Kidney tubule cell (primary cell): ENCODE results near the gene KNCN.
A peak's percentile ranks its signal among the peaks of the same experiment; 100 is the strongest.

ENCODE experiments used
- DNase-seq: peaks from one replicate; pipeline ENCODE4 v3.0.0-alpha.2; 2018; ENCODE audit warnings: low spot score

The KNCN gene

DNA sequence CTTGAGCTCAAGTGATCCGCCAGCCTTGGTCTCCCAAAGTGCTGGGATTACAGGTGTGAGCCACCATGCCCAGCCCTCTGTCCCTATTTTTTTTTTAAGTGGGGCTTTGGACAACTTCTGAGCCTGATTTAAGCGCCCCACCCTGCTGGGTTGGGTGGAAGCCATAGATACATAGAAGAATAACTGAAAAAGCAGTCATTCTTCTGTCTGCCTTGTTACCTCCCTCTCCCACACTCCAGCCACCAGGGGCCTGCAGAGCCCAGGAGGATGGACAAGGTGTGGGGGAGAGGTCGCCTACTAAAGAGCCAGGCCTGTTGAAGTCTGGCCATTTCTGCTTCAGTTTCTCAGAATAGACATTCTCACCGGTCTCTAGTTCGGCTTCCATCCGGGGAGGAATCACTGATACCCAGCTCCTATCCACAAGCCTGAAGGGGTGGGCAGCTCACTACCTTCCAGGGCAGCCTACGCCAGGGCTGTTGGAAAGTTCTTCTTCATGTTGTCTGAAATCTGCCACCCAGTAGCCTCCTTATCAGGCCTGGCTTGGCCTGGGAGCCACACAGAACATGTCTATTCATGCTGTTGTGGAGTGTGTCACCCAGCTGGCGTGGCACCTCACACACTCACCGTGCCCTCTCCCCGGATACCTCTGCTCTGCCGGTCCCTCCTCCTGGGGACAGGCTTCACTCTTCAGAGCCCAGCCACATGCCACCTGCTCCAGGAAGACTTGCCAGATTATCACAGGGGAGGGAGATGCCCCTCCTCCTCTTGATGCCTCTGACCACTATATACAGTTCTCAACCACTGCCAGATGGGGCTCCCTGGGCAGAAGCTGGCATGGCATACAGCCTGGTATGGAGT, 27.7 kb downstream of the KNCN start:
- no peak for DNase-seq

DNA sequence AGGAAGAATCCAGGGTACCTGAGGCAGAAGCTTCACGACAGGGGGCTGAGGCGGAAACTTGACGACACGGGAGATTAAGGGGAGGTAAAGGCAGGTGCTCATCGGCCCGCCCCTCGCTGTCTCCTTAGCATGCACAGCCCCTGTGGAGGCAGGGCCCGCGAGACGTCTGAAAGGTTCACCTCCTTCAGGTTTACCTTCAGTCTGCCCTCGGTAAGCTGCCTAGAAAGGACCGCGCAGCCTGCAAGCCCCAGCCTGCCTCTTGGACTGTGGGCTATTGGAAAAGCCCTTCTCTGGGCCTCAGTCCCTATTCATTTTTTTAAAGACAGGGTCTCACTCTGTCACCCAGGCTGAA, 28.5 kb downstream of the KNCN start:
- DNase-seq = no peak

DNA sequence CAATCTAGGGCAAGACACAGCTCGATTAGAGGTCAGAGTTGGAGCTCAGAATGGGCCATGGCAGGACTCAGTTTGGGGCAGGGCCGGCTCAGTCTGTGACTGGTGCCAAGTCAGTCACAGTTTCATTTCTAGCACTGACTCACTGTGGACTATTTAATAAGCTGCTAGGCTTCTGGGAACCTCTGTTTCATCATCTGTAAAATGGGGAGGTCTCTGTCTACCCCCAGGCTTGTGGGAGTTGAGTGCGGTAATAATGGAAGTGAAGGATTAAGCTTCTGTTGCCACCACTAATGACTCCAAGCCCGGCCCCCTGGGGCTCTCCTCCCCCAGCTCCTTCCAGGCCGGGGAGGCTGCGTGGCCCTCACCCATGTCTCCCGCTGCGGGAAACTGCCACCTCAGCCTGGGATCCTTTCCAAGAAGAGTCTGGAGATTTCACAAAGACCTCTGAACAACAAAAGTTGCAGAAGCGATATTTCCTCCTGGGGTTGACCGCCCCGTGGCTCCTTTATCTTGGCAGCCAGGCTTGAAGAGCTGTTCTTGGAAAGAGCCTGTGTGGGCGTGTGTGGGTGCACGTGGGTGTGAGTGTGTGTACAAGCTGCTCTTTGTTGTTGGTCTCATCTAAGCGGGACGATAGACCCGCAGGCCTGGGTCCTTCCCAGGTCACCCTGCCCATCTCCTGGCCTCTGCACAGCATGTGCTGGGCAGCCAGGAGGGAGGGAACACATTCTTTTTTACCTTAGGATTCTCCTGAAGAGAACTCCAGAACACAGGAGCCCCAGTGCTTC, 29.1 kb downstream of the KNCN start:
- DNase-seq = peak; percentile 92

DNA sequence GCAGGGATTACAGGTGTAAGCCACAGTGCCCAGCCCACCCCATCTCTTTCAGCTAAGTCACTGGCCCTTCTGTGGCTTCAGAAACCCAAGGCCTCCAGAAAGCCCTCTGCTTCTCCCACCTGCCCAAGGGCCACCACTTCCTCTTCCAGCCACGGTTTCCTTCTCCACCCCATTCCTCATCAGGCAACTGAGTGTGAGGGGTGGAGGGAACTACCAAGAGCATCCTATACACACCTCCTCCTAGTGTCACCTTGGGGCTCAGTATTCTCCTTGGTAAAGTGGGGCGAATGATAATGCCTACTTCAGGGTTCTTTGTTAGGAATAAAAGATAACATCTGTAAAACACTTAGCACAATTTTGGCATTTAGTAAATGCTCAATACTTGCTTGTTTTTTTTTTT, 30.0 kb downstream of the KNCN start:
- no peak for DNase-seq

DNA sequence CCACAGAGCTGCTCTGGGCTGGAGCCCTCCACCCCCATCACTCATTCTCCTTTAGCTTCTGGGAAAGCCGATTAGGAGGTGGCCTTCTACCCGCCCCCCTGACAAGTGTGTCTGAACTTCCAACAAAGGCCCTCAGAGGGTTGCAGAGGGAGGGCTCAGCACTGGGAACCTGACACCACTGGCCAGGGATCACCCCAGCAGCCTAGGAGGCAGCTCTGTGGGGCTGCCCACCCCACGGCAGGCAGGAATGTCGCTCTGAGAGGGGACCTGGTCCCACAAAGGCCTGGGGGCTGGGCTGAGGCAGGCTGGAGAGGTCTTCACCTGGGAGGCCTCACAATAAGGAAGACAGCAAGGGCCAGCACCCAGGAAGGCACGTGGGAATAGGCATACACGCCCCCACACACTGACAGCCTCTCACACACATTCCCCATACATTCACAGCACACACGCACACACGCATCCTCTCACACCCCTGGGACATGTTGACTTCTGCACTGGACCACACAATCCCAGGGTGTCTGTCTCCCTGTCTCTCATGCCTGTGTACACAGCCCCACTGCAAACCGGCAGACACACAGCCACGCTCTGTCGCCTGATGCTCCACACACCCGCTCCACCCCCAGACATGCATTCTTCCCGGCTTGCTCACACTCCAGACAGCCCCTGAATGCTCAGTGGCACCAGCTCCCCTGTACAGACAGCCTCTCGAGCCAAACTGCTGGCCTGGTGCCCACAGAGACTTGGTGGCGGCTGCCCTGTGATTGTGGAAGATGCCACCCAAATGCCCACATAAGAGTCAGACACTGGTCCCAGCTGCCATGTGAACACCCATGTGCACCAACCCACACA, 31.2 kb downstream of the KNCN start:
- DNase-seq = peak; percentile 93

DNA sequence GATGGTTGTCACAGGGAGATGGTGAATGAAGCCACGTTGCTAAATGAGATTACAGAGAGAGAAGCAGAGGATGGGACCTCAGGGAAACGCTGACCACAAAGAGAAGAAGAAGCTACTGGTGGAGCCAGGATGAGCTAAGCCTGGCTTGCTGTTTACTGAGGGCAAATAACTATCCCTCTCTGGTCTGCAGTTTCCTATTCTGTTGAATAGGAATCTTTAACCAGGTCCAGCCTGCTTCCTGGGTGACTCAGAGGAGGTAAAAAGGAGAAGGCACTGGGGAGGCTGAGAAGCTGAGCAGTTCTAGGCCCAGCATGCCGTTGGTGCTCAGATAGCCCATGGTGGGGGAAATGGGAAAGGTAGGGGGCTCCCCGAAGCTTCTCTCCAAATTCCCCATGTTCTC, 32.2 kb downstream of the KNCN start:
- DNase-seq = peak; percentile 72

DNA sequence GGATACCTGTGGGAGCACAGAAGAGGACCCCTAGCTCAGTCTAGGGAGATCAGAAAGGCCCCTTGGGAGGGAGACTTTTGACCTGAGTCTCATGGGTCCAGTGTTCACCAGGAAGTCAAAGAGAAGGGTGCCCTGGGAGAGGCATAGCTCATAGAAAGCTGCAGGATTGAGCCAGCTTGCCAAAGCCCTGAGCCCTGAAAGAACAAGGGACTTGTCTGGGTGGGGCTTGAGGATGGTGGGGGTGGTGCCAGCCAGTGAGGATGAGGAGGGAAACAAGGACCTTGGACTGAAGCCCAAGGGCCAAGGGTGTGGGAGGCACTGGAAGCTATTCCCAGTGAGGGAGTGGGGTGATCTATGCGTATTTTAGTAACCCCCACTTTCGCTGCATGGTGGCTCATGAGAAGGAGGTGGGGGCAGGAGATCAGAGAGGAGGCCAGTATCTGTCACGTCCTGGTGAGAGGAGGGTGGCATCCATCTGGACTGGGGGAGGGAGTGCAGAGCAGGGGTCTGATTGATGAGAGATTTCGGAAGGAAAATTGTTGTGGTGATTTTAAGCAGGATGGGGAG, 33.4 kb downstream of the KNCN start:
- no peak for DNase-seq

DNA sequence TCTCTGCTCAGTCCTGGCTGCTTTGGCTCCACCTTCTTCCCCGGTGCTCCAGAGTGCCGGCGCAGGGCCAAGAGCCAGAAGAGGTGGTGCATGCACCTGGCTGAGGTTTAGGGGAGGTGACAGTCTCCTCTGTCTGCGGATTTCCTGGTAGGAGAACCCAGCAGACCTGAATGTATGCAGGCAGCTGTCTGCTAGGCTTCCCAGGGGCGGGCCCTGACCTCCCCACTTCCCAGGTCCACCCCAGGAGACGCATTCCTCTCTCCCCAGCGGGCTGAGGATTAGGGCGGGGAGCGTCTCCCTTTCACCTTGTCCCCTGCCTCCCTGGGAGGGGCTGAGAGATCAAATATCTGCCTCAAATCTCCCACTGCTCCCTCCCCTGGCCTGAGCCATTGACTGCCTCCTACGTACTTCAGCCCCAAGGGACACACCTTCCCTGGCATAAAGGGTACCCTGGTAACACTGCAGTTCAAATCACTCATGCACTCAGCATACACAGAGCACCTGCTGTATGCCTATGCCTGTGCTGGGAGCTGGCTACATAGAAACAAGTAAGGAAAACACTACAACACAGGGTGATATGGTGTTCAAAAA, 34.3 kb downstream of the KNCN start:
- peak; percentile 90 for DNase-seq

DNA sequence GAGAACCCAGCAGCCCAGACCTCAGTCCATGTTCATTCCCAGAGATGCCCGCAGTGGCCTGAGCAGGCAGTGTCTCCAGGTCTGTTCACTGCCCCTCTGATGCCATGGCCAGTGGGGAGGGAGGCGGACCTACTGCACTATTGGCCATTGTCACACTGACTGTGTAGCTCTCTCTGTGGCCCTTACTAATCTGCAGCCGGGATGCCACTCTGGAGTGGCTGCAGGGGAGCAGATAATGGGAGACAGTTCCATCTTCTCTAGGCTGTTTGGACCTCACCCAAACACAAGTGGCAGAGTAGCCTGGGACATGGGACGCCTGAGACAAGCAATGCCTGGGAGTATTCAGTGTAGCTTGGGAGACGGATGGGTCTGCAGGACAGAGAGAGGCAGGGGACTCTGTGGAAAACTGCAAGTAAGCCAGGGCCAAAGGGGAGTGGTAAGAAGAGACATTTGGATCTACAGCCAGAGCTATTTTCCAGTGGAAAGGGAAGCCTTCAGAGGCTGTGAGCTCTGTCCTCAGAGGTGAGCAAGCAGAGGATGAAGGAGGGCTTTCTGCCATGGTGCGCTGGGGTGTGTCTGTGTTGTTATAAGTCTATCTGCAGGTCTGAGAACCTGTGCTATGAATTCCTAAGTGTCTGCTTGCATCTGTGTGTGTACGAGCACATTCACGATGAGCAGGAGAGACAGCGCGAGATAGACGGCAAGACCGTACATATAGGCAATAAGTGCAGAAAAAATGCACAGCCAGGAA, 35.1 kb downstream of the KNCN start:
- no peak for DNase-seq

DNA sequence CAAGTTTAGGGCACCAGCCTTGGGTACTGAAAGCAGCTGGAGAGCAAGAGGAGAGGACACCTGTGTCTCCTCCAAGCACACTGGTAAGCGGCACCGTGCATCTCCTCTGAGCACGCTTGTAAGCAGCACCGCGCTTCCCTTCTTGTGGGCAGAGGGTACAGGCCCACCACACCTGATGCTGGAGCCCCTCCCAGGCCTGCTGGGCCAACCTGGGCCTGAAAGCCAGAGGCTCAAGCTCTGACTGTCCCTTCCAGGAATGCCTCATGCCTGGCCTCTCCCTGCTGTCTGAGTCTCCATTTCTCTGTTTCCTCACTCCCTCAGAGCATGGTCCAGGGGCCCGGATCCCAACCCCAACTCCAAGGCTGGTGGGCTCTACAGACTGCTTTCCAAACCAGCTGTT, 35.9 kb downstream of the KNCN start:
- no peak for DNase-seq

DNA sequence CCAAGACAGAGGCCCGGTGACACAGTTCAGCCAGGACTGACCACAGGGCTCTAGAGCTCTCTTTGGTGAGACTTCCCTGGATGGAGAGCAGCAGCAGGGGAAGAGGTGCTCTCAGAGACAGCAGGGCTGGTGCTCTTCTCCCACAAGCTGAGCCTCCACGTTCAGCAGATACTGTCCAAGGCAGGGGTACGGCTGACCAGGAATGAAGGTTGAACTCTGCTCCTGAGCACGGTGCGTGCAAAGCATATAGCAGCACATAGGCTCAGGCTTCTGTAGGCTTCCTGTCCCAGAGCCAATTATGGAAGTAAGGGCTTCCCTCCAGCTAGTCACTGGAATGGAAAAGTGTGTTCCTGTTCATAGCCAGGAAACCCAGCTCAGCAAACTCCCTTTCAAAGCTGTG, 37.9 kb downstream of the KNCN start:
- DNase-seq = no peak

DNA sequence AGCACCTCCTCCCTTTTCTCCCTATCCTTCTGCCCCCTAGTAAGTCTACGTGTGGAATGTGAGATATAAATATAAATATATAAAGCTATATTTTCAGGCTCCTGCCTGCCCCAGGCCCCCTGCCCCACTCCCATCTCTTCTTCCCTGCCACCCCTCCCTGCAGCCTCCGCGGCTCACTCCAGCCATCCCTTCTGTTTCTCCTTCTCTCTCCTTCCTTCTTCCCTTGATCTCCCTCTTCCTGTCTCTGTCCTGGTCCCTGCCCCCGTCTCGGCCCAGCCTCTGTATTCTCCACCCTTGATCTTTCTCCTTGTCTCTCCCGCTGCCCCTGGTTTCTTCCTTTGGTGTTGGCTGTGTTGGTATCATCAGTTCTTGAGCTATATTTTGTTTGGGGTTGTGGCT, 38.7 kb downstream of the KNCN start:
- no peak for DNase-seq

DNA sequence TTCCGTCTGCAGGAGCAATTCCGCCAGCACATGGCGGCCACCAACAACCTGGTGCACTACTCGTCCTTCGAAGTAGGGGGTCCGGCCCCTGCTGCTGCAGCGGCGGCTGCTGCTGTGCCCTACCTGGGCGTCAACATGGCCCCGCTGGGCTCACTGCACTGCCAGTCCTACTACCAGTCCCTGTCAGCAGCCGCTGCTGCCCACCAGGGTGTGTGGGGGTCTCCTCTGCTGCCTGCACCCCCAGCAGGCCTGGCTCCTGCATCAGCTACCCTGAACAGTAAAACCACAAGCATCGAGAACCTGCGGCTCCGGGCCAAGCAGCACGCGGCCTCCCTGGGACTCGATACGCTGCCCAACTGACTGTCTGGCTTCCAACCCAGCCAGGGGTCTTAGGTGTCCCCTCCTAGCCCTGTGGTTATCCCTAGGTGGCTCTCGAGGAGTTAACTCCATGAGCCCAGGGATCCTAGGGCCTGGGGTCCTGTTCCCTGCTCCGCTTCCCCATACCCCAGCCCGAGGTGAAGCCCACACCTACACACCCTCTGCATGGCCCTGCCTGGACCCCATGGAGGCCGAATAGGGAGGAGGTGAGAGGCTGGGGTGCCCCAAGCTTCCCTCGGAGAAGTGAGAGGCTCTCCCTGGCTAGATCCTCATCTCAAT, 39.2 kb downstream of the KNCN start:
- no peak for DNase-seq

DNA sequence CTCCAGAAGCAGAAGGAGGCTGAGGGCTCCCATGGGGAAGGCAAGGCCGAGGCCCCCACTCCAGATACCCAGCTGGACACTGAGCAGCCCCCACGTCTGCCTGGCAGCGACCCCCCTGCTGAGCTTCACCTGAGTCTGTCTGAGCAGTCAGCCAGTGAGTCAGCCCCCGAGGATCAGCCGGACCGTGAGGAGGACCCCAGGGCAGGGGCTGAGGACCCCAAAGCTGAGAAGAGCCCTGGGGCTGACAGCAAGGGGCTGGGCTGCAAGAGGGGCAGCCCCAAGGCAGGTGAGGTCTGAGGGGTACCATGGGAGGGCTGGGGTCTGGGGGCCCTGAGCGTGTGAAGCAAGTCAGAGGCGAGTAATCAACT, 40.5 kb downstream of the KNCN start:
- DNase-seq = no peak

DNA sequence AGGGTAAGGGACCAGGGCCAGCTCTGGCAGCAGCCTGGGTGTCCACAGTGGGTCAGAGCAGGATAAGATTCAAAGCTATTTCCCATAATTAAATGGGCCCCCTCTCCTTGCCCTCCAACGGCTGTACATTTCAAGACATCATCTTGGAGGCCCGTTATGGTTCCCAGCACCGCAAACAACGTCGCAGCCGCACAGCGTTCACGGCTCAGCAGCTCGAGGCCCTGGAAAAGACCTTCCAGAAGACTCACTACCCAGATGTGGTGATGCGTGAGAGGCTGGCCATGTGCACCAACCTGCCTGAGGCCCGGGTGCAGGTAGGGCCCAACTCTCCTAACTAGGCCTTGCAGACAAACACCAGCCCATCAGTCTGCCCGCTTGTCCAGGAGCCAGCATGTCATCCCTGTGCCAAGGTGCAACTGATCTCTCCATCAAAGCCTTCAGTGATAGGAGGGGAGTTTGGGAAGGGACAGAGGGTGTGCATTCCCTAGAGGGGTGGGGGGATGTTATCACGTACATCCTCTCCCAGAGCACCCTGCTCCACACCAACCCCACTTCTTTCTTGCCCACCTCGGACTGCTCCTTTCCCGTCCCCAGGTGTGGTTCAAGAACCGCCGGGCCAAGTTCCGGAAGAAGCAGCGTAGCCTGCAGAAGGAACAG, 41.0 kb downstream of the KNCN start:
- no peak for DNase-seq

DNA sequence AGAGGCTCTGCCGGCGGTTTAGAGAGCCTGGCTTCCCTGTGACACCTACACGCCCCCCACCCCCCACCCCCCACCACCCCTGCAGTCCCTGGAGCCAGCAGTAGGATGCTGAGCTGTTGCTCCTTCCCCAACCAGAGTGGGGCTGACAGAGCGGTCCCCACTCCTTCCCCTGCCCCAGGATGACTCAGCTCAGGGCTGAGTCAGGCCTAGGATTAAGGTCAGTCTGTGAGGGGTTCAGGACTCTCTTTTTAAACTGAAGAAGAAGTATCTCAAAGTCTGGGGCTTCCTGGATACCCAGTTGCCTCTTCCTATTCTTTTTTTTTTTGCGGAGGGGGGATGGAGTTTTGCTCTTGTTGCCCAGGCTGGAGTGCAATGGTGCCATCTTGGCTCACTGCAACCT, 42.7 kb downstream of the KNCN start:
- no peak for DNase-seq

DNA sequence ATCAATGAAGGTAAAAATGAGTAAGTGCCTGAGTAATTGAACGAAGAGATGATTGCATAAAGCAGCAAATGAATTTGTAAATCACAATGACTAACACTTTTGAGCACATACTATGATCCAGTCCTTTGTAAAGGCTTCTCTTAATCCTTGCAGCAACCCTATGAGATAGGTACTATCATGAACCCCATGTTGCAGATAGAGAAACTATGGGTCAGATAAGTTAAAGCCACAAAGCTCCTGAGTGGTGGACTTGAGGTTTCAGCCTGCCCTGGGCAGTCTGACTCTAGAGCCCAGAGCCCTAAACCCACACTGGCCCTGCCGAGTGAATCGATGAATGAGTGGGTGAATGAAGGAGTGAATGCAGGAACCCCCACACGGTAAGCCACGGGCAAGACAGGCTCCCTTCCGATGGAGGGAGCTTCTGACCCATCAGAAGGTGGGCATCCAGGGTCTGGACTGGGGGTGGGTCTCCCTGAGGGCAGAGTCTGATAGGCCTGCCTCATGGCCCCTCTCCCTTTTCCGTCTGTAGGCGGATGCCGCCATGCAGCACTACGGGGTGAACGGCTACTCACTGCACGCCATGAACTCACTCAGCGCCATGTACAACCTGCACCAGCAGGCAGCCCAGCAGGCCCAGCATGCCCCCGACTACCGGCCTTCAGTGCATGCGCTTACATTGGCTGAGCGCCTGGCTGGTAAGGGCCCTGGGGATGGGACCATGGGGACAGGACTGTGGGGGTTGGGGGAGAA, 44.8 kb downstream of the KNCN start:
- no peak for DNase-seq

DNA sequence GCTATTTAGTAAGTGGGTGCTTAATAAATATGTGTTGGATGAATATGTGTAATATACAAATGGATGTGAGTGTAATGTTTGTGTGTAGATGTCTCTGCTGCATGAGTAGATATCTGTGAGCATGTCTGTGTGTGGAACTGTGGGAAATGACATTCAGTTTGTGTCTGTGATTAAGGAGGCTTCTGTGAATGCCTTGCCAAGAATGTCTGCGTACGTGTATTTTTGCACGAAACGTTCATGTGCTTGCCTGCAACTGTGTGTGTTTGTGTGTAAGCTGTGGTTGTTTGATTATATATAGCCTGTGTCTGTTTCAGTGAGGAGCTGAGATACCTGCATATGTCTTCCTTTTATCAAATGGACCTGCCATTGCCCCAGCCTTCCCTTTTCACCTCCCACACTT, 48.0 kb downstream of the KNCN start:
- DNase-seq = no peak

DNA sequence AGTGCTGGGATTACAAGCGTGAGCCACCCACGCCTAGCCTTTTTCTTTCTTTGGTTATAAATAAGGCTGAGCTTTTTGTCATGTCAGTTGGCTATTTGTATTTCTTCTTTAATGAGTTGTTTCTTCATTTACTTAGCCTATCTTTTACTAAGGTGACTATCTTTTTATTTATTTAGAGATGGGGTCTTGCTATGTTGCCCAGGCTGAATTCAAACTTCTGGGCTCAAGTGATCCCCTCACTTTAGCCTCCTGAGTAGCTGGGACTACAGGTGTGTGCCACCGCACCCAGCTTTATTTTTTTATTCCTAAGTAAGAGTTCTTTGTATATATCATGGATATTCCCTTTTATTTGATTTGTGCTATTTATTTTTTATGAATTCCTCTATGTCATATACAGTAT, 49.9 kb downstream of the KNCN start:
- DNase-seq = no peak
